ENCODE measurements around the gene THADA.

GRCh38 chr2:43188561-43189386, 407.1 kb downstream of the THADA start:
- no peak for TF ChIP-seq POLR2A (IDR thresholded peaks at IDR 0.05)
- TF ChIP-seq CTCF (IDR thresholded peaks at IDR 0.05): no peak
- no peak for TF ChIP-seq POLR2AphosphoS5 (IDR thresholded peaks at IDR 0.05)
- TF ChIP-seq EP300 (IDR thresholded peaks at IDR 0.05): no peak

Measured in upper lobe of left lung (tissue), 4 donors.